Upper lobe of right lung (tissue), 1 donor: ENCODE measurements around the gene STARD13. TPM values are rescaled to one million over a fixed set of nuclear protein-coding genes. Genes with fewer than 3 reads are reported as not detected.

Experiments used
- ATAC-seq: fragments of 200-7000 bp; cut with Tn5 transposase; one replicate; pipeline ENCODE4 v1.9.1; 2020; ENCODE audit warnings: mild to moderate bottlenecking, moderate library complexity
- DNase-seq: peaks from one replicate; pipeline ENCODE4 v3.0.0-alpha.2; 2020
- H3K27ac ChIP-seq: fragments of 200-600 bp; one replicate; pipeline ENCODE4 v1.8.0; 2022
- H3K27me3 ChIP-seq: fragments of 200-600 bp; one replicate; pipeline ENCODE4 v1.8.0; 2022; ENCODE audit warnings: mild to moderate bottlenecking
- H3K36me3 ChIP-seq: fragments of 200-600 bp; one replicate; pipeline ENCODE4 v1.8.0; 2022
- H3K4me1 ChIP-seq: fragments of 200-600 bp; one replicate; pipeline ENCODE4 v1.8.0; 2022
- H3K4me3 ChIP-seq: fragments of 200-600 bp; one replicate; pipeline ENCODE4 v1.8.0; 2022; ENCODE audit warnings: mild to moderate bottlenecking
- H3K9me3 ChIP-seq: fragments of 200-600 bp; one replicate; pipeline ENCODE4 v1.8.0; 2022
- intact Hi-C: fragments of 100-400 bp; cut with DNase I; formaldehyde crosslinking; loops from one replicate; pipeline ENCODE4 v1.11.0; 2022
- total RNA-seq: library from RNA; stranded (reverse); fragmentation: NEBNext Ultra II Directional; extraction: Animal tissue kit (Norgen Biotek cat#: 25700); gene quantifications from one replicate; pipeline ENCODE4 v1.2.1, GENCODE V29; 2021
- TF ChIP-seq, protein P1 (sequence below): fragments of 200-600 bp; IDR thresholded peaks from one replicate; pipeline ENCODE4 v1.8.0; 2022; ENCODE audit warnings: antibody characterized with exemption
- donor health status: DM: no; HTN: yes; CAD: no; lungs with severe emphysema.

STARD13 gene
- total RNA-seq, 1 donor from 2014 or later, result 60.4 TPM

DNA sequence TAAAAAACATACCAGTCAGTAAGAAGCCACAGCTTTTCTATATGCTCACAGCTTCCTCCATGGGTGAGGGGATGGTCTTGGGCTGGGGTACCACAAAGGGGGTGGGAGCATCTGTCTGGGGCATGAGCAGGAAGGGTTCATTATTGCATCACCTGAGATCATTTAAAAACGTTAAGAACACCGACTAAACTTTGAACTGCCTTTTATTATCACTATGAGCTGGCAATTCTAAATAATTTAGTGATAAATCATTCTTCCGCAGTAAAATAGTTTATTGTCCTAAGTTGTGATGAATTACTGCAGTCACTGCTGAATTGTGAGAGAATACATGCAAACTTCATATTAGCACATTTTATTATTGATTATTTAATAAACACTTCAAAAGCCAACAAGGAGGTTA lies 197.8 kb downstream of the STARD13 start:
- Histone ChIP-seq H3K4me1 (peaks cover 3% of the 10 kb centered on the region), H3K4me3 (no peak overlapping the region), H3K27ac (no peak overlapping the region), H3K9me3 (no peaks in the 10 kb centered on the region), H3K27me3 (no peaks in the 10 kb centered on the region), H3K36me3 (no peaks in the 10 kb centered on the region)
- DNase-seq (no peak), ATAC-seq (no peak)
- intact Hi-C loops, result no loop called here
- TF ChIP-seq, protein P1, sequence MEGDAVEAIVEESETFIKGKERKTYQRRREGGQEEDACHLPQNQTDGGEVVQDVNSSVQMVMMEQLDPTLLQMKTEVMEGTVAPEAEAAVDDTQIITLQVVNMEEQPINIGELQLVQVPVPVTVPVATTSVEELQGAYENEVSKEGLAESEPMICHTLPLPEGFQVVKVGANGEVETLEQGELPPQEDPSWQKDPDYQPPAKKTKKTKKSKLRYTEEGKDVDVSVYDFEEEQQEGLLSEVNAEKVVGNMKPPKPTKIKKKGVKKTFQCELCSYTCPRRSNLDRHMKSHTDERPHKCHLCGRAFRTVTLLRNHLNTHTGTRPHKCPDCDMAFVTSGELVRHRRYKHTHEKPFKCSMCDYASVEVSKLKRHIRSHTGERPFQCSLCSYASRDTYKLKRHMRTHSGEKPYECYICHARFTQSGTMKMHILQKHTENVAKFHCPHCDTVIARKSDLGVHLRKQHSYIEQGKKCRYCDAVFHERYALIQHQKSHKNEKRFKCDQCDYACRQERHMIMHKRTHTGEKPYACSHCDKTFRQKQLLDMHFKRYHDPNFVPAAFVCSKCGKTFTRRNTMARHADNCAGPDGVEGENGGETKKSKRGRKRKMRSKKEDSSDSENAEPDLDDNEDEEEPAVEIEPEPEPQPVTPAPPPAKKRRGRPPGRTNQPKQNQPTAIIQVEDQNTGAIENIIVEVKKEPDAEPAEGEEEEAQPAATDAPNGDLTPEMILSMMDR, result no peak

DNA sequence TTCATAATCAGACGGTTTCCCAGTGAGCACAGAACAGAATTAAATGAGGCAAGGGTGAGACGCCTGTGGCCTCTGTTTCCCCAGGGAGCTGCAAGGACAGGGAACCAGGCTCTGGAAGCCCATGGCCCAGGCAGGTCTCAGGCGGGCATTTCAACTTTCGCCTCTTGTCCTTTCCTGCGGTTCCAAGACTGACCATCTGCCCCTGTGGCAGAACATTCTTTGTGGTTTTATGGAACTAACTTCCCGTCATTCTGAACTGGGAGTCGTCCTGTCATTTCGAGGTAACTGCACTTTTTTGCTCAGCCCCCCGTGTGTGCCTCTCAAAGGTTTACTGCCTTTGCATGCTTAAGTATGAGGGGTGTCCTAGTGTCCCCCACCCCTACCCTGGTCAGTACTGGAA lies 198.5 kb downstream of the STARD13 start:
- Histone ChIP-seq H3K4me3 (no peak overlapping the region), H3K27me3 (no peaks in the 10 kb centered on the region), H3K36me3 (no peaks in the 10 kb centered on the region), H3K9me3 (no peaks in the 10 kb centered on the region), H3K27ac (no peak overlapping the region), H3K4me1 (peaks cover 3% of the 10 kb centered on the region)
- DNase-seq (no peak), ATAC-seq (no peak)
- intact Hi-C loops, result no loop called here
- TF ChIP-seq, protein P1, result no peak

DNA sequence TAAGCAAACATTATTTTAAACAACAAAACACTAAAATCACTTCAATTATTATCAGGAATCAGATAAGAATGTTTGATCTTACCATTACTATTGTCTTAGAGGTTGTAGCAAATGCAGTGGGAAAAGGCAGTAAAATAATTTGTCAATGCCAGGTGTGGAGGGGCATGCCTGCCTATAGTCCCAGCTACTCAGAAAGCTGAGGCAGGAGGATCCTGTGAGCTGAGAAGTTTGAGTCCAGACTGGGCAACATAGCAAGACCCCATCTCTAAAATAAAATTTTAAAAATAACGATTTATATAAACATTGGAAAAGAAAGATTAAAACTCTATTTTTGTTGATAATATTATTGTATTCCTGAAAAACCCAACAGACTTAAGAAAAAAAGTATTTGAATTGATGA lies 202.5 kb downstream of the STARD13 start:
- Histone ChIP-seq H3K9me3 (no peaks in the 10 kb centered on the region), H3K27ac (no peak overlapping the region), H3K27me3 (no peaks in the 10 kb centered on the region), H3K4me1 (no peaks in the 10 kb centered on the region), H3K4me3 (no peak overlapping the region), H3K36me3 (no peaks in the 10 kb centered on the region)
- no peak for DNase-seq
- TF ChIP-seq, protein P1, result no peak
- no peak for ATAC-seq
- intact Hi-C loops, result no loop called here

DNA sequence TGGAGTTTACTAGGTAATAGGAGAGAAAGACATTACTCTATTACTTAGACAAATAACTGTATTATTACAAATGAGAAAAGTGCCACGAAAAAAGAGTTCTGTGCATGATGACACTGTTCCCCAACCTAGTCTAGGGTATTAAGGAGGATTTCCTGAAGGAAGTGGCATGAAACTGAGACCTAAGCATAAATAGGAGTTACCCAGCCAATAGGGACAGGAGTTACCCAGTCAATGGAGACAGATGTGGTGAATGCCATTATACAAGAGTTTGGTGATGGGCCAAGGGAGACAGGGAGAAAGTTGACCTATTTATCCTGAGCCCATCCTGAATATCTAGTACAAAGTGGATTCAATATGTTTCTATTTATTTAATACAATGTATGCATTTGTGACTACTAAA lies 203.9 kb downstream of the STARD13 start:
- Histone ChIP-seq H3K27ac (no peak overlapping the region), H3K4me1 (no peaks in the 10 kb centered on the region), H3K36me3 (no peaks in the 10 kb centered on the region), H3K27me3 (no peaks in the 10 kb centered on the region), H3K4me3 (no peak overlapping the region), H3K9me3 (no peaks in the 10 kb centered on the region)
- no peak for ATAC-seq
- no peak for DNase-seq
- intact Hi-C loops, result no loop called here
- TF ChIP-seq, protein P1, result no peak

DNA sequence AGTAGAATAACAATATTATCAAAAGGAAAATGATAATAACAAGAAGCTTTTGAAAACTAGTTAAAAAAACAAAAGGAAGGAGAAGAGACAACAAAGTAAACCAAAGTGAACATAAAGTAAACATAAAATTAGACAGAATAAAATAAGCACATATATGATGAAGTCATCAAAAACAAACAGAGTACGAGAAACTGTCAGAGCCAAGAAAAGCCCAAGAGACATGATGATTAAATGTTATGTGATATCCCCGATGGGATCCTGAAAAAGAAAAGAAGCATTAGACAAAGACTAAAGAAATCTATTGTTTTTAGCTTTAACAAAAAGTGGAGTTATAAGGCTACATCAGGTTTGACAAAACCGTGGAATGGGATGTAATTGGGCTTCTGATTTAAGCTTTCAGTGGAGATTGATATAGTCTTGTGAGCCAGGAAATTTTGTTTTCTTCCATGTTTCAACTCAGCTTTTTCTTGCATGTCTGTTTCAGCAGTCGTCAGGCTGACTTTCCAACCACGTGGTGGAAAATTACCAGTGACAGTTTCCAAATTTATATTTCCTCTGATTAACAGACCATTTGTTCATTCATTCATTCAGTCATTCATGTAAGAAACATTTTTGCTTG lies 204.5 kb downstream of the STARD13 start:
- H3K4me1 ChIP-seq, result no peaks in the 10 kb centered on the region
- TF ChIP-seq, protein P1, result no peak
- H3K4me3 ChIP-seq, result no peak overlapping the region
- H3K27me3 ChIP-seq, result no peaks in the 10 kb centered on the region
- intact Hi-C loops, result no loop called here
- H3K27ac ChIP-seq, result no peak overlapping the region
- H3K9me3 ChIP-seq, result no peaks in the 10 kb centered on the region
- ATAC-seq (no peak), DNase-seq (no peak)
- no peaks in the 10 kb centered on the region for H3K36me3 ChIP-seq

DNA sequence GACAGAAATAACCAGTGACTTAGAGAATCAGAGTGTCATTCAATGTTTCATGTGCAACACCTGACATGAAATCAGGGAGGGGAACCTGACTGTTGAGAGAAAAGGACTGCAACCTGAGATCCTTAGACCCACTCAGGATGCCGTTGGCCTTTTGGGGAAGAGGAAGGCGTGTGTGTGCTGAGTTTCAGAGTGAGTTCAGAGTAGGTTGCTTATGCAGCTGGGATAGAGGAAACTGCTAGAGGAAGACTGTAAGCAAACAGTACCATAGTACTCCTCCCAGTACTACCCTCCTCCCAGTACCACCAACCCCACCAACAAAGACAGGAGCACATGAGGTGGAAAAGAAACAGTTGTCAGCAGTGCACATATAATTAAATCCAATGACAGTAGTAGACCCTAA lies 205.6 kb downstream of the STARD13 start:
- Histone ChIP-seq H3K4me1 (no peaks in the 10 kb centered on the region), H3K27ac (no peak overlapping the region), H3K9me3 (no peaks in the 10 kb centered on the region), H3K36me3 (no peaks in the 10 kb centered on the region), H3K4me3 (no peak overlapping the region), H3K27me3 (no peaks in the 10 kb centered on the region)
- TF ChIP-seq, protein P1, result no peak
- no peak for DNase-seq
- intact Hi-C loops, result no loop called here
- peak; percentile 57 for ATAC-seq
